GM03348 (cell line): ENCODE data around the gene CFAP47.
A peak's percentile ranks its signal among the peaks of the same experiment; 100 is the strongest.
"Not testable (repeated sequence)": the region's sequence is repeated elsewhere in the genome, so short reads cannot be mapped to it uniquely, and the experiment has no call there.

Experiments
- DNase-seq: peaks from one replicate; pipeline ENCODE4 v3.0.0; 2012; ENCODE audit warnings: low spot score

Gene CFAP47

GRCh38 chrX:35919536-35920309 is at the start of gene CFAP47:
TSS of gene CFAP47 (plus strand) at chrX:35919734. CDS start at chrX:35919800, 66 bp downstream.
- no peak for DNase-seq

DNA sequence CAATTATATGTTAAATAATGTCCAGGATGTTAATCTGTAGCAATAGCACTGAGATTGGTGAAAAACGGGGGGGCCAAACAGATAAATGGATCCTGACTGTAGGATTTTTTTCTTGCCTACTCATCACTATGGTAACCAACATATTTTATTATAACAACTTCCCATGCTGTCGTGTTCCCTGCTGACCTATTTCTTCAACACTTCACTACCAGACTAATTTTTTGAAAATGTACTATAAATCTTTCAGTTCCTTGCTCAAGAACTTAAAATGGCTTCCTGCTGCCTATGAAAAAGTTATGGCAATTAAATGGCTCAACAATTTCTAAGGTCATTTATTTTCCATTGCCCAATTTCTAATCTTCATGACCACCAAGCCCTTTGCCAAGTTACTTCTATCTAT is 38.9 kb upstream of the CFAP47 start:
- no peak for DNase-seq

DNA sequence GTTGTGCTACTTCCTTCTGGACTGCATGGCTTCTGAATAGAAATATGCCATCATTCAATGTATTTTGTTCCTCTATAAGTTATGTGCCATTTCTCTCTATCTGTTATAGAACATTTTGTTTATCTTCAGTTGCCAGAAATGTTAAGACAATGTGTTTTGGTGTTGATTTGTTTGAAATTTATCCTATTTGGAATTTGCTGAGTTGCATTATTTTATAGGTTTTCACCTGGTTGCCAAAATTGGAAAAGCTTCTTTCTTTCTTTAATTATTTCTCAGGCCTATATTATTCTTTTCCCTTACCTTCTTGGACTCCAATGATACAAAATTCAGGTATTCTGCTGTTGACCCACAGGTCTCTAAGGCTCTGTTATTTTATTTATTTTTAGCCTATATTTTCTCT is 33.4 kb upstream of the CFAP47 start:
- DNase-seq: no peak

DNA sequence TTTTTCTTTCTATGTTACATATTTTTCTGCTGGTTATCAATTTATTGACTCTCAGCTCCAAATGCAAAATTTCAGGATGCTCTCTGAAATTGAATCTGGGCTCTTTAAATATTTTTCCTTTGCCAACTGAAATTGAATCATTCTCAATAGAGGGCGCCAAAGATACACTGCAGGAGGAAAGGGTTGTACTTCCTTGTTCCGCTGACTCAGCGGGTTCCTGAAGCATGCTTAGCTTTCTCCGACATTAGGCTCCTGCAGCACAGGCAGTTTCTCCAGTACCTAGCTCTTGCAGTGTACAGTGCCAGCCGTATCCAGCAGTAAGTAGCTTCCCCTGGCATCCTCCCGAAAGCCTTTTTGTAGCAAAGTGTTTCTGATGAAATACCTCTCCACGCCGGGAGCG is 28.8 kb upstream of the CFAP47 start:
- DNase-seq: peak; percentile 1

DNA sequence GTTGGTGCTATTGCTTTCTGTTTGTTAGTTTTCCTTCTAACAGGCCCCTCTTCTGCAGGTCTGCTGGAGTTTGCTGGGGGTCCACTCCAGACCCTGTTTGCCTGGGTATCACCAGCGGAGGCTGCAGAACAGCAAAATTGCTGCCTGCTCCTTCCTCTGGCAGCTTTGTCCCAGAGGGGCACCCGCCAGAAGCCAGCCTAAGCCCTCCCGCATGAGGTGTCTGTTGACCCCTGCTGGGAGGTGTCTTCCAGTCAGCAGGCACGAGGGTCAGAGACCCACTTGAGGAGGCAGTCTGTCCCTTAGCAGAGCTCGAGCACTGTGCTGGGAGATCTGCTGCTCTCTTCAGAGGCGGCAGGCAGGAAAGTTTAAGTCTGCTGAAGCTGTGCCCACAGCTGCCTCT is 67.3 kb downstream of the CFAP47 start:
- not testable (repeated sequence) for DNase-seq

- no peak for DNase-seq
These were observed 87.7 kb downstream of the CFAP47 start for GRCh38 chrX:36007207-36007606.

- DNase-seq: no peak
These were observed 99.6 kb downstream of the CFAP47 start for GRCh38 chrX:36019125-36019524.

- DNase-seq: no peak
These were observed 116.0 kb downstream of the CFAP47 start for GRCh38 chrX:36035550-36035949.

DNA sequence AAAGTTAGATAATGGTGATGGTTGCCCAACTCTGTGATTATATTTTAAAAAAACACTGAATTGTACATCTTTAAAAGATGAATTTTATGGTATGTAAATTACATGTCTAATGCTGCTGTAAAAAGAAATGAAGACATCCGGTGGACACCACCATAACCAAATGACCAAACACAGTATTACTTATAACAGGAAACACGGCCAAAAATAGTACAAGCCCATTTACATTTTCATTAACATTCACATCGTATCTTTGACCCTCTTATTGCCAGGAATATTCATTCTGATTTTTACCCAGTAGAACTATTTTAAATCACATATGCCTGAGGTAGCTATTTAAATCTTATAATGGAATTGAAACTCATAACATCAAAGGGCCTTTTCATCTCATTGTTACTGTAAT is 143.2 kb downstream of the CFAP47 start:
- no peak for DNase-seq

DNA sequence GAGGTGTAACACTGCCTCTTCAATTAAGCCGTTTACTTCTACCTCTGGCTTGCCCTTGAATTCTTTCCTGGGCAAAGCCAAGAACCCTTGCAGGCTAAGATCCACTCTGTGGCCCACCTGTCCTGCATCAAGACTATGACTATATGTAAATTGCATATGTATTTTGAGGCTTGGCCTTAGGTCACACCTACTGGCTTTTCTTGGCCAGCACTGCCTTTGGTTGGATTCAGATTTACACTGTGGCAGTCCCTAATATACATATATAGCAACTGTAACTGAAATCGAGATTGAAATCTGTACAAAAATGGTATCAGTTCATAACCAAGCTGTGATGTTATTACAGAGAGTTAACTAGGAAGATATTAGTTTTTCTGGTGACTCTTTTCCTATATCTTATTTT is 151.5 kb downstream of the CFAP47 start:
- DNase-seq: no peak

DNA sequence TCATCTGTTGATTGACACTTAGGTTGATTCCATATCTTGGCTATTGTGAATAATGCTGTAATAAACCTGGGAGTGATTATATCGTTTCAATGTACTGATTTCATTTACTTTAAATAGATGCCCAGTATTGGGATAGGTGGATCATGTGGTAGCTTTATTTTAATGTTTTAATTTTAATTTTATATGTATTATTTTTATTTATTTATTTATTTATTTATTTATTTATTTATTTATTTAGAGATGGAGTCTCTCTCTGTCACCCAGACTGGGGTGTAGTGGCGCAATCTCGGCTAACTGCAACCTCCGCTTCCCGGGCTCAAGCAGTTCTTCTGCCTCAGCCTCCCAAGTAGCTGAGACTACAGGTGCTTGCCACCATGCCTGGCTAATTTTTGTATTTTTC is 155.5 kb downstream of the CFAP47 start:
- not testable (repeated sequence) for DNase-seq

- no peak for DNase-seq
These were observed 163.7 kb downstream of the CFAP47 start for GRCh38 chrX:36083256-36083655.

- no peak for DNase-seq
These were observed 167.8 kb downstream of the CFAP47 start for GRCh38 chrX:36087366-36087765.

GRCh38 chrX:36088939-36089338 is 169.4 kb downstream of the CFAP47 start:
- not testable (repeated sequence) for DNase-seq

DNA sequence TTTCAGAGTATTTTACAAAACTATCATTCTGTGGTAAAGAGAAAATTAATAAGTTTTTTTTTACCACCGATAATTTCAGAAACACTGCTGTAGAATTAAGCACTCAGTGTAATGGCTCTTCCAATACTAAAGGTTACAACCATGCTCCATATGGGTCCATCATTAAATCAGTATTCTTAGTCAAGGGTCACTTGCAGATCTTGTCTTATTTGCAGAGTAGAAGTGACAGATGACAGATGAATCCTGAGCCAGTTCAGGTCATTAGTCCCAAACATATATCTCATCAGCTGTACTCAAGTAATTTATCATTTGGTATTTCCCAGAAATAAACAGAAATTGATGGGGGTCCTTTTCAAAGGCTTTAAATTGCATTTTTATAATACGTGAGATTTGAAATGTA is 182.9 kb downstream of the CFAP47 start:
- DNase-seq: no peak

DNA sequence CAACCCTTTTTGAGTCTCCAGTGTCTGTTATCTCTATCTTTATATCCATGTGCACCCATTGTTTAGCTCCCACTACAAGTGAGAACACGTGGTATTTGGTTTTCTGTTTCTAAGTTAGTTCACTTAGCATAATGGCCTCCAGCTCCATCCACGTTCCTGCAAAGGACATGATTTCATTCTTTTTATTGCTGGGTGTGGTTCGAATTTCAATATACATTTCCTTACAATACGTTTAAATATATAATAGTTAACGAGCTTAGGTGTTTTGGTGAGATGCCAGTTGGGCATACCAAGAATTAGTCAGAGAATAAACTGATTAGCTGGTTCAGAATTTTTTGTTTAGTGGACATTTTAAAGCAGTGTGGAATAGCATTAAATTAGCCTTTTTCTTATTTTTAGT is 196.7 kb downstream of the CFAP47 start:
- no peak for DNase-seq

DNA sequence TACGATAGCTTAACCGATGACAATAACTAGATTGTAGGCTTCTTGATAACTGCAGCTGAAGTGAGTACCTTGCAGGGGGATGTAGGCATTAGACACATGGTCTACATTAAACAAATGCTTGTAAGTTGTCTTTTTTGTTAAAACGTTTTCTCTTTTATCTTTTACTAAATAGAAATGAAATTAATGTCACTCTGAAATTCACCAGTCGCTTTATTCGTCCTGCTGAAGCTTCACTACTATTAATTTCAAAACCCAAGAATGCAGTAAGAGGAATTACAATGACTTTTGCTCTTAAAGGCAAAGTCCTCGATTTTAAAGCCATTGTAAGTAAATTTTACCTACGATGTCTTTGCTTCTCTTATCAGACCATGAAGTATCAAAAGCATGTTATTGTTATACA is 239.7 kb downstream of the CFAP47 start:
- no peak for DNase-seq

DNA sequence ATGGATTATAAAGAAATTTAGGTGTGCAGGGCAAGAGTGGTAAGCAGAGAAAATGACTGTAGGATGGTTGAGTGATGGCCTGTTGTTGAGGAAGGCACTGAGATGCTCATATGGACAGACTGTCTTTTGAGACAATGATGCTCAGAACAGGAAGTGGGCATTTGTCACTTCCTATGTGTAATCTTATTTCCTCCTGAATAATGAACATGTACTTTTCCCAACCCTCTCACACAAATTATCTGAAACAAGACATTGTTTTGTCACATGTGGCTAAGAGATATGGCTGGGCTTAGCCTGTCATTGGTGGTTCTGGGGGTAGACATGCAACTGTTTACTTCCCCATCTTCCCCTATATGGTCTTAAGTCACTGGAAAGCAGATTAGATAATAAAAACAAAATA is 240.5 kb downstream of the CFAP47 start:
- no peak for DNase-seq

DNA sequence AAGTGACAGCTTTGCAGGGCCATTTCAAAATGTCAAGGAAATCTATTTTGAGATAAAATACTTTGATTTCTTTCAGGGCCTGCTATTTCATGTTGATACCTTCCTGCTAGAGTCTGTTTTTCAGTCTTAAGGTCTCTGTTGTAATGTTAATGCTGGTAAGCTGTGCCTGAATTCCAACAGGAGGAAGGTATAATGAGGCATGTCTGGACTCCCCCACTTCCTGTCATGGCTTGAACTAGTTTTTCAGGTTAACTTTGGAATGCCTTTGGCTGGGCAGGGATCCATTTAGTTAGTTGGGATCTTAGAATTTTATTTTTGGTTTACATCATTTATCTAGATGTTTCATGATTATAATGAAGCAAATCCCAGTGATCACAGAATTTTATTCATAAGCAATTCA is 279.0 kb downstream of the CFAP47 start:
- DNase-seq: no peak

DNA sequence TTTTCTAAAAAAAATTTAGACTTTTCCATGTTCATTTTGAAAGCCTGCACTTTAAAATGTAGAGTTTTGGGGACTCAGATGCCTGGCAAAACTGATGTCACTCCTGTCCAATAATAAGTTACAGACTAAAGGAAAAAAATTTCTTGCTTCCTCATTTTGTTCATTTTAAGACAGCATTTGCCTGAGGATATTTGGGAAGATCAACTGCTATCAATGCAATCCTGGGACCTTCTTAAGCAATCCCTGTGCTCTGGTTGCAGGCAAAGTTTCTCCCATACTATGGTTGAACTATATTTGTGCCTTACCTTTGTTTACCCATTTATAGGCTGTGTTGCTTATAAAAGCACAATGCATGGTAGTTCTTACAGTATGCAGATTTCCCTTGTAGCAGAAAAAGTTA is 280.4 kb downstream of the CFAP47 start:
- DNase-seq: no peak

DNA sequence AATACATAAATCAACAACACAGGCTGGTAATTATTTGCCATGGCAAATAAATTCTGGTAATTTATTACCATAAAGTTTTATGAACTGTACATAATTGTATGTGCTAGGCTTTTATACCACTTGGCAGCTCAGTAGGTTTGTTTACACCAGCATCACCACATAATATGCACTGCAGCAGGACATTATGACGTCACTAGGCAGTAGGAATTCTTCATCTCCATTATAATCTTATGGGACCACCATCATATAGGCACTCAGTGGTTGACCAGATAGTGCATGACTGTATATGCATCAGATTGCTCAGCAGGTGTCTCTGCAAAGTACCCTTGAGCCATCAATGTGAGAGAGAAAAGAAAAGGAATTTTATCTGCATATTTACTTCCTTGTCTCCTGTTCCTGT is 295.4 kb downstream of the CFAP47 start:
- DNase-seq: no peak

GRCh38 chrX:36218801-36219200 is 299.3 kb downstream of the CFAP47 start:
- no peak for DNase-seq

- not testable (repeated sequence) for DNase-seq
These were observed 315.4 kb downstream of the CFAP47 start for GRCh38 chrX:36234840-36235528.

- no peak for DNase-seq
These were observed 321.9 kb downstream of the CFAP47 start for GRCh38 chrX:36241397-36241796.
